HepG2 (cell line): ENCODE measurements around the gene TNFRSF21.

Source experiments
- JUNB ChIP-seq: sonication (generic); formaldehyde crosslinking; IDR thresholded peaks from 2 replicates; pipeline ENCODE4 v1.8.0; 2022; ENCODE audit warnings: missing genetic modification reagents, mild to moderate bottlenecking, borderline replicate concordance
- POLR2AphosphoS5 ChIP-seq: IDR thresholded peaks from 2 replicates; pipeline ENCODE4 v1.6.1; 2012; ENCODE audit warnings: low read depth, low read length
- SUZ12 ChIP-seq: fragments of 150-350 bp; IDR thresholded peaks from 2 replicates; pipeline ENCODE4 v1.6.1; 2014; ENCODE audit warnings: low read depth, low read length
- ZBTB33 ChIP-seq: sonication (generic); formaldehyde crosslinking; IDR thresholded peaks from 2 replicates; pipeline ENCODE4 v1.4.0; 2020; ENCODE audit warnings: missing genetic modification reagents
- TF ChIP-seq, protein P1 (sequence below): IDR thresholded peaks from 2 replicates; pipeline ENCODE4 v1.6.1; 2016; ENCODE audit warnings: low read depth, missing genetic modification reagents, missing compliant biosample characterization
- TF ChIP-seq, protein P2 (sequence below): sonication (generic); formaldehyde crosslinking; IDR thresholded peaks from 2 replicates; pipeline ENCODE4 v1.5.0; 2020; ENCODE audit warnings: missing genetic modification reagents
- TF ChIP-seq, protein P3 (sequence below): sonication (generic); formaldehyde crosslinking; IDR thresholded peaks from 2 replicates; pipeline ENCODE4 v1.4.0; 2020; ENCODE audit warnings: missing genetic modification reagents

DNA sequence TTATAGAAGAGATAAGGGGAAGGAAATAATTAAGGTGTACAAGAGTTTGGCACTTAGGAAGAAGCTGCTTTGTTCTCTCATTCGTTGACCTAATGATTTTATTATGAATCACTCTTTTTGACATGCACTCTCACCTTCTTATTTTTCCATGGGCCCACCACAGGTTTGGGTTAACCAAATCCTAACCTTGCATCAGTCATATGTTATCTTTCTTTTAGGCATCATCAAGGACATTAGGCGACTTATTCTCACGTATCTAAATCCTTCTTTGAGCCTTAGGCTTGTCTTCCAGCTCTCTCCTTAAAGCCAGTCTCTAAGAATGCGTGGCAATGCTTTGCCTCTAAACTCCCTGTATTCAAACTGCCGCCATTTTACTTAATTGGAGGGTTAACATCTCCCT is 58.3 kb downstream of the TNFRSF21 start:
- TF ChIP-seq, protein P1, sequence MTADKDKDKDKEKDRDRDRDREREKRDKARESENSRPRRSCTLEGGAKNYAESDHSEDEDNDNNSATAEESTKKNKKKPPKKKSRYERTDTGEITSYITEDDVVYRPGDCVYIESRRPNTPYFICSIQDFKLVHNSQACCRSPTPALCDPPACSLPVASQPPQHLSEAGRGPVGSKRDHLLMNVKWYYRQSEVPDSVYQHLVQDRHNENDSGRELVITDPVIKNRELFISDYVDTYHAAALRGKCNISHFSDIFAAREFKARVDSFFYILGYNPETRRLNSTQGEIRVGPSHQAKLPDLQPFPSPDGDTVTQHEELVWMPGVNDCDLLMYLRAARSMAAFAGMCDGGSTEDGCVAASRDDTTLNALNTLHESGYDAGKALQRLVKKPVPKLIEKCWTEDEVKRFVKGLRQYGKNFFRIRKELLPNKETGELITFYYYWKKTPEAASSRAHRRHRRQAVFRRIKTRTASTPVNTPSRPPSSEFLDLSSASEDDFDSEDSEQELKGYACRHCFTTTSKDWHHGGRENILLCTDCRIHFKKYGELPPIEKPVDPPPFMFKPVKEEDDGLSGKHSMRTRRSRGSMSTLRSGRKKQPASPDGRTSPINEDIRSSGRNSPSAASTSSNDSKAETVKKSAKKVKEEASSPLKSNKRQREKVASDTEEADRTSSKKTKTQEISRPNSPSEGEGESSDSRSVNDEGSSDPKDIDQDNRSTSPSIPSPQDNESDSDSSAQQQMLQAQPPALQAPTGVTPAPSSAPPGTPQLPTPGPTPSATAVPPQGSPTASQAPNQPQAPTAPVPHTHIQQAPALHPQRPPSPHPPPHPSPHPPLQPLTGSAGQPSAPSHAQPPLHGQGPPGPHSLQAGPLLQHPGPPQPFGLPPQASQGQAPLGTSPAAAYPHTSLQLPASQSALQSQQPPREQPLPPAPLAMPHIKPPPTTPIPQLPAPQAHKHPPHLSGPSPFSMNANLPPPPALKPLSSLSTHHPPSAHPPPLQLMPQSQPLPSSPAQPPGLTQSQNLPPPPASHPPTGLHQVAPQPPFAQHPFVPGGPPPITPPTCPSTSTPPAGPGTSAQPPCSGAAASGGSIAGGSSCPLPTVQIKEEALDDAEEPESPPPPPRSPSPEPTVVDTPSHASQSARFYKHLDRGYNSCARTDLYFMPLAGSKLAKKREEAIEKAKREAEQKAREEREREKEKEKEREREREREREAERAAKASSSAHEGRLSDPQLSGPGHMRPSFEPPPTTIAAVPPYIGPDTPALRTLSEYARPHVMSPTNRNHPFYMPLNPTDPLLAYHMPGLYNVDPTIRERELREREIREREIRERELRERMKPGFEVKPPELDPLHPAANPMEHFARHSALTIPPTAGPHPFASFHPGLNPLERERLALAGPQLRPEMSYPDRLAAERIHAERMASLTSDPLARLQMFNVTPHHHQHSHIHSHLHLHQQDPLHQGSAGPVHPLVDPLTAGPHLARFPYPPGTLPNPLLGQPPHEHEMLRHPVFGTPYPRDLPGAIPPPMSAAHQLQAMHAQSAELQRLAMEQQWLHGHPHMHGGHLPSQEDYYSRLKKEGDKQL = no peak
- TF ChIP-seq POLR2AphosphoS5 (no peak), JUNB (CRISPR knock-in tag) (no peak), ZBTB33 (CRISPR knock-in tag) (no peak), SUZ12 (no peak)
- TF ChIP-seq, protein P2, sequence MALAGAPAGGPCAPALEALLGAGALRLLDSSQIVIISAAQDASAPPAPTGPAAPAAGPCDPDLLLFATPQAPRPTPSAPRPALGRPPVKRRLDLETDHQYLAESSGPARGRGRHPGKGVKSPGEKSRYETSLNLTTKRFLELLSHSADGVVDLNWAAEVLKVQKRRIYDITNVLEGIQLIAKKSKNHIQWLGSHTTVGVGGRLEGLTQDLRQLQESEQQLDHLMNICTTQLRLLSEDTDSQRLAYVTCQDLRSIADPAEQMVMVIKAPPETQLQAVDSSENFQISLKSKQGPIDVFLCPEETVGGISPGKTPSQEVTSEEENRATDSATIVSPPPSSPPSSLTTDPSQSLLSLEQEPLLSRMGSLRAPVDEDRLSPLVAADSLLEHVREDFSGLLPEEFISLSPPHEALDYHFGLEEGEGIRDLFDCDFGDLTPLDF = no peak
- TF ChIP-seq, protein P3, sequence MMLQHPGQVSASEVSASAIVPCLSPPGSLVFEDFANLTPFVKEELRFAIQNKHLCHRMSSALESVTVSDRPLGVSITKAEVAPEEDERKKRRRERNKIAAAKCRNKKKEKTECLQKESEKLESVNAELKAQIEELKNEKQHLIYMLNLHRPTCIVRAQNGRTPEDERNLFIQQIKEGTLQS (CRISPR knock-in tag) = no peak
